ENCODE measurements around the gene SLC35F5. TPM values are rescaled to one million over a fixed set of nuclear protein-coding genes. Genes with fewer than 3 reads are reported as not detected.

The SLC35F5 gene
- polyA plus RNA-seq, 1 donor from 2014 or later = 56.2 TPM

DNA sequence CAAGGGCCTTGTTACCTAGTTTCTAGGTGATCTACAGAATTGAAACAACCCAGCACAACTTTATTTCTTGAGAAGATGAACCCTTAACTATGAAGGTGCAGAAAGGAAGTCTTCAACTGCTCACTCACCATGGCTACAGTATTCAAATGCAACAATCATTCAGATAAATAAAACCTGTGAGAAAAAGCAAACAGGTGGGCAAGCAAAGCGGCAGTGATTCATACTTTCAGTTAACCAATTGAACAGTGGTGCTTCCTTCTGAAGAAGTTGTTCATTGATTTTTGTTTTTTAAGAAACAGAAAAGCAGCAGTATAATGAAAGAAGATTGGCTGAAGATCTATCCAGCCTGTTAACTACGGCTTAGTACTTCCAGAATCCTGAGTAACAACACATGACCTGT is 43.5 kb downstream of the SLC35F5 start:
- no peaks in the 10 kb centered on the region for H3K27me3 ChIP-seq (ENCODE audit: insufficient read depth, low read depth, low read length)
- TF ChIP-seq, protein P1, sequence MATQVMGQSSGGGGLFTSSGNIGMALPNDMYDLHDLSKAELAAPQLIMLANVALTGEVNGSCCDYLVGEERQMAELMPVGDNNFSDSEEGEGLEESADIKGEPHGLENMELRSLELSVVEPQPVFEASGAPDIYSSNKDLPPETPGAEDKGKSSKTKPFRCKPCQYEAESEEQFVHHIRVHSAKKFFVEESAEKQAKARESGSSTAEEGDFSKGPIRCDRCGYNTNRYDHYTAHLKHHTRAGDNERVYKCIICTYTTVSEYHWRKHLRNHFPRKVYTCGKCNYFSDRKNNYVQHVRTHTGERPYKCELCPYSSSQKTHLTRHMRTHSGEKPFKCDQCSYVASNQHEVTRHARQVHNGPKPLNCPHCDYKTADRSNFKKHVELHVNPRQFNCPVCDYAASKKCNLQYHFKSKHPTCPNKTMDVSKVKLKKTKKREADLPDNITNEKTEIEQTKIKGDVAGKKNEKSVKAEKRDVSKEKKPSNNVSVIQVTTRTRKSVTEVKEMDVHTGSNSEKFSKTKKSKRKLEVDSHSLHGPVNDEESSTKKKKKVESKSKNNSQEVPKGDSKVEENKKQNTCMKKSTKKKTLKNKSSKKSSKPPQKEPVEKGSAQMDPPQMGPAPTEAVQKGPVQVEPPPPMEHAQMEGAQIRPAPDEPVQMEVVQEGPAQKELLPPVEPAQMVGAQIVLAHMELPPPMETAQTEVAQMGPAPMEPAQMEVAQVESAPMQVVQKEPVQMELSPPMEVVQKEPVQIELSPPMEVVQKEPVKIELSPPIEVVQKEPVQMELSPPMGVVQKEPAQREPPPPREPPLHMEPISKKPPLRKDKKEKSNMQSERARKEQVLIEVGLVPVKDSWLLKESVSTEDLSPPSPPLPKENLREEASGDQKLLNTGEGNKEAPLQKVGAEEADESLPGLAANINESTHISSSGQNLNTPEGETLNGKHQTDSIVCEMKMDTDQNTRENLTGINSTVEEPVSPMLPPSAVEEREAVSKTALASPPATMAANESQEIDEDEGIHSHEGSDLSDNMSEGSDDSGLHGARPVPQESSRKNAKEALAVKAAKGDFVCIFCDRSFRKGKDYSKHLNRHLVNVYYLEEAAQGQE (IDR thresholded peaks at IDR 0.05; ENCODE audit: borderline replicate concordance) = no peak
- no peak for TF ChIP-seq POLR2AphosphoS5 (IDR thresholded peaks at IDR 0.05)
- no peak for TF ChIP-seq EZH2 (IDR thresholded peaks at IDR 0.05; ENCODE audit: borderline replicate concordance, insufficient read depth, low read length, poor library complexity, severe bottlenecking)
- TF ChIP-seq TAF1 (IDR thresholded peaks at IDR 0.05; ENCODE audit: low read depth) = no peak
- no peak for TF ChIP-seq MXI1 (conservative IDR thresholded peaks at IDR 0.05; ENCODE audit: poor library complexity, severe bottlenecking)
- no peak for TF ChIP-seq RAD21 (conservative IDR thresholded peaks at IDR 0.05)
- TF ChIP-seq EP300 (conservative IDR thresholded peaks at IDR 0.05; ENCODE audit: poor library complexity, severe bottlenecking) = no peak
- TF ChIP-seq, protein P2, sequence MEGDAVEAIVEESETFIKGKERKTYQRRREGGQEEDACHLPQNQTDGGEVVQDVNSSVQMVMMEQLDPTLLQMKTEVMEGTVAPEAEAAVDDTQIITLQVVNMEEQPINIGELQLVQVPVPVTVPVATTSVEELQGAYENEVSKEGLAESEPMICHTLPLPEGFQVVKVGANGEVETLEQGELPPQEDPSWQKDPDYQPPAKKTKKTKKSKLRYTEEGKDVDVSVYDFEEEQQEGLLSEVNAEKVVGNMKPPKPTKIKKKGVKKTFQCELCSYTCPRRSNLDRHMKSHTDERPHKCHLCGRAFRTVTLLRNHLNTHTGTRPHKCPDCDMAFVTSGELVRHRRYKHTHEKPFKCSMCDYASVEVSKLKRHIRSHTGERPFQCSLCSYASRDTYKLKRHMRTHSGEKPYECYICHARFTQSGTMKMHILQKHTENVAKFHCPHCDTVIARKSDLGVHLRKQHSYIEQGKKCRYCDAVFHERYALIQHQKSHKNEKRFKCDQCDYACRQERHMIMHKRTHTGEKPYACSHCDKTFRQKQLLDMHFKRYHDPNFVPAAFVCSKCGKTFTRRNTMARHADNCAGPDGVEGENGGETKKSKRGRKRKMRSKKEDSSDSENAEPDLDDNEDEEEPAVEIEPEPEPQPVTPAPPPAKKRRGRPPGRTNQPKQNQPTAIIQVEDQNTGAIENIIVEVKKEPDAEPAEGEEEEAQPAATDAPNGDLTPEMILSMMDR (IDR thresholded peaks at IDR 0.05; ENCODE audit: poor library complexity, severe bottlenecking) = no peak
- TF ChIP-seq SMC3 (conservative IDR thresholded peaks at IDR 0.05; ENCODE audit: poor library complexity) = no peak
- no peaks in the 10 kb centered on the region for H3K9me3 ChIP-seq (ENCODE audit: low read length)
- H2AFZ ChIP-seq (ENCODE audit: low read depth, low read length) = no peak overlapping the region
- H3F3A ChIP-seq (ENCODE audit: insufficient read depth, low read length, poor library complexity, severe bottlenecking) = no peaks in the 10 kb centered on the region
- no peak overlapping the region for H3K9ac ChIP-seq (ENCODE audit: low read length)
- no peaks in the 10 kb centered on the region for H4K20me1 ChIP-seq (ENCODE audit: insufficient read depth)
- no peak overlapping the region for H3K4me2 ChIP-seq (ENCODE audit: low read length)
- H3K27ac ChIP-seq (ENCODE audit: low read length) = no peak overlapping the region
- H3K4me3 ChIP-seq (ENCODE audit: low read length) = no peak overlapping the region
- no peaks in the 10 kb centered on the region for H3K9me2 ChIP-seq (ENCODE audit: insufficient read depth, low read length)
- no peaks in the 10 kb centered on the region for H3K79me2 ChIP-seq (replicated peaks; ENCODE audit: insufficient read depth, low read length)
- H3K36me3 ChIP-seq (ENCODE audit: insufficient read depth, low read length) = peaks cover 15% of the 10 kb centered on the region

DNA sequence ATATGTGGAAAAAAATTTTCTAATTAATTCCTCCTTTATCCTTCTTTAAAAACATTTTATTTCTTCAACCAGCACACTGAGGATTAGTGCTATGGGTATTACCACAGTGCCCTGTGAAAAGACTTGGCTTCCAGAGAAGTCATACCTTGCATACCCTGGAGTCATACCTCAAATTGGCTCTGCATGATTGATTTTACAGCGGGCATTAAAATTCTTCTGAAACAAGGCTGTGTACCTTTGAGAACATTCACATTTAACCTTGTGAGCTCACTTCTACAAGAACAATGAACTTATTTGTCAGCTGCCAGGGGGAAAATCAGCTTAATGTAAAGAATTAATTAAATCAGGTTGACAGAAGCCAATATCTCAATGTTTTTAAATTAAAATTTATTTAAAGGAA is 44.6 kb downstream of the SLC35F5 start:
- Histone ChIP-seq H3K79me2 (replicated peaks; ENCODE audit: insufficient read depth, low read length) (no peaks in the 10 kb centered on the region), H3K4me3 (ENCODE audit: low read length) (no peak overlapping the region), H3K9ac (ENCODE audit: low read length) (no peak overlapping the region), H2AFZ (ENCODE audit: low read depth, low read length) (no peak overlapping the region), H3F3A (ENCODE audit: insufficient read depth, low read length, poor library complexity, severe bottlenecking) (no peaks in the 10 kb centered on the region), H3K9me2 (ENCODE audit: insufficient read depth, low read length) (no peaks in the 10 kb centered on the region), H3K36me3 (ENCODE audit: insufficient read depth, low read length) (peaks cover 15% of the 10 kb centered on the region), H3K9me3 (ENCODE audit: low read length) (no peaks in the 10 kb centered on the region), H3K27ac (ENCODE audit: low read length) (no peak overlapping the region), H4K20me1 (ENCODE audit: insufficient read depth) (no peaks in the 10 kb centered on the region), H3K27me3 (ENCODE audit: insufficient read depth, low read depth, low read length) (no peaks in the 10 kb centered on the region), H3K4me2 (ENCODE audit: low read length) (no peak overlapping the region)
- no peak for TF ChIP-seq TAF1 (IDR thresholded peaks at IDR 0.05; ENCODE audit: low read depth)
- TF ChIP-seq EZH2 (IDR thresholded peaks at IDR 0.05; ENCODE audit: borderline replicate concordance, insufficient read depth, low read length, poor library complexity, severe bottlenecking) = no peak
- no peak for TF ChIP-seq SMC3 (conservative IDR thresholded peaks at IDR 0.05; ENCODE audit: poor library complexity)
- TF ChIP-seq, protein P2 (IDR thresholded peaks at IDR 0.05; ENCODE audit: poor library complexity, severe bottlenecking) = no peak
- no peak for TF ChIP-seq EP300 (conservative IDR thresholded peaks at IDR 0.05; ENCODE audit: poor library complexity, severe bottlenecking)
- TF ChIP-seq MXI1 (conservative IDR thresholded peaks at IDR 0.05; ENCODE audit: poor library complexity, severe bottlenecking) = no peak
- TF ChIP-seq POLR2AphosphoS5 (IDR thresholded peaks at IDR 0.05) = no peak
- TF ChIP-seq, protein P1 (IDR thresholded peaks at IDR 0.05; ENCODE audit: borderline replicate concordance) = no peak
- no peak for TF ChIP-seq RAD21 (conservative IDR thresholded peaks at IDR 0.05)

Data from neural cell (in vitro differentiated cells).